ENCODE measurements around the gene GALM. TPM values are rescaled to one million over a fixed set of nuclear protein-coding genes. Genes with fewer than 3 reads are reported as not detected.

GALM gene
- polyA plus RNA-seq, 1 donor (not counting 4 experiments of a cell fraction or from before 2014, with no cell fraction given): 1.2 TPM

GRCh38 chr2:38750891-38751595 is 85.1 kb downstream of the GALM start, which contains the start of gene SRSF7:
Gene SRSF7 (minus strand): TSS chr2:38751361. CDS start chr2:38751256, 105 bp downstream.
- FAIRE-seq (peak; percentile 83), DNase-seq (ENCODE audit: low read depth, low spot score) (peak; percentile 92)
- peaks cover 30% of the 10 kb centered on the region for H3K4me1 ChIP-seq (ENCODE audit: control insufficient read depth, extremely low read depth, insufficient read depth, low read length)
- H3K9me3 ChIP-seq (ENCODE audit: control insufficient read depth, low read depth, low read length): no peaks in the 10 kb centered on the region
- no peaks in the 10 kb centered on the region for H3K27me3 ChIP-seq (ENCODE audit: control insufficient read depth, extremely low read depth, insufficient read depth, low read length)
- H3K4me2 ChIP-seq (ENCODE audit: control insufficient read depth, extremely low read depth, insufficient read depth, low read depth, low read length): peak within 1 kb of the TSS; percentile 98
- TF ChIP-seq, protein P1, sequence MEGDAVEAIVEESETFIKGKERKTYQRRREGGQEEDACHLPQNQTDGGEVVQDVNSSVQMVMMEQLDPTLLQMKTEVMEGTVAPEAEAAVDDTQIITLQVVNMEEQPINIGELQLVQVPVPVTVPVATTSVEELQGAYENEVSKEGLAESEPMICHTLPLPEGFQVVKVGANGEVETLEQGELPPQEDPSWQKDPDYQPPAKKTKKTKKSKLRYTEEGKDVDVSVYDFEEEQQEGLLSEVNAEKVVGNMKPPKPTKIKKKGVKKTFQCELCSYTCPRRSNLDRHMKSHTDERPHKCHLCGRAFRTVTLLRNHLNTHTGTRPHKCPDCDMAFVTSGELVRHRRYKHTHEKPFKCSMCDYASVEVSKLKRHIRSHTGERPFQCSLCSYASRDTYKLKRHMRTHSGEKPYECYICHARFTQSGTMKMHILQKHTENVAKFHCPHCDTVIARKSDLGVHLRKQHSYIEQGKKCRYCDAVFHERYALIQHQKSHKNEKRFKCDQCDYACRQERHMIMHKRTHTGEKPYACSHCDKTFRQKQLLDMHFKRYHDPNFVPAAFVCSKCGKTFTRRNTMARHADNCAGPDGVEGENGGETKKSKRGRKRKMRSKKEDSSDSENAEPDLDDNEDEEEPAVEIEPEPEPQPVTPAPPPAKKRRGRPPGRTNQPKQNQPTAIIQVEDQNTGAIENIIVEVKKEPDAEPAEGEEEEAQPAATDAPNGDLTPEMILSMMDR (optimal IDR thresholded peaks at IDR 0.05 in 1 of 3, IDR thresholded peaks at IDR 0.05 in 1 of 3, conservative IDR thresholded peaks at IDR 0.05 in 1 of 3; ENCODE audit: extremely low read depth in 1 of 3, insufficient read depth in 2 of 3, low read length in 3 of 3): no peak
- peak within 1 kb of the TSS; percentile 99 for H3K27ac ChIP-seq (ENCODE audit: control insufficient read depth, insufficient read depth, low read length)
- H3K9ac ChIP-seq (ENCODE audit: control insufficient read depth, extremely low read depth, insufficient read depth, low read length): peak within 1 kb of the TSS; percentile 100
- H2AFZ ChIP-seq (ENCODE audit: control insufficient read depth, low read length): peak within 1 kb of the TSS; percentile 99
- peaks cover 31% of the 10 kb centered on the region for H4K20me1 ChIP-seq (ENCODE audit: control insufficient read depth, extremely low read depth, insufficient read depth, low read length)
- H3K79me2 ChIP-seq (ENCODE audit: control insufficient read depth, insufficient read depth, low read length): peaks cover 51% of the 10 kb centered on the region
- peaks cover 17 to 37% of the 10 kb centered on the region in 2 experiments for H3K36me3 ChIP-seq (ENCODE audit: control insufficient read depth in 2 of 2, extremely low read depth in 1 of 2, insufficient read depth in 2 of 2, low read length in 2 of 2)
- H3K4me3 ChIP-seq (ENCODE audit: control insufficient read depth in 2 of 3, extremely low read depth in 1 of 3, insufficient read depth in 2 of 3, low read depth in 1 of 3, low read length in 3 of 3): peak within 1 kb of the TSS; percentile 80 to 98 (median 83)
- no peaks in the 10 kb centered on the region for H3K9me1 ChIP-seq (ENCODE audit: control insufficient read depth, extremely low read depth, insufficient read depth, low read length)
- dilution Hi-C loops (cut with MboI; ENCODE audit: extremely low pct_ligation_motif_present, low sequenced_read_pairs): no loop called here

GRCh38 chr2:38751596-38752410 is 85.9 kb downstream of the GALM start:
- Histone ChIP-seq H3K9me1 (ENCODE audit: control insufficient read depth, extremely low read depth, insufficient read depth, low read length) (no peaks in the 10 kb centered on the region), H3K9ac (ENCODE audit: control insufficient read depth, extremely low read depth, insufficient read depth, low read length) (peak overlapping the region; percentile 100), H3K36me3 (ENCODE audit: control insufficient read depth in 2 of 2, extremely low read depth in 1 of 2, insufficient read depth in 2 of 2, low read length in 2 of 2) (peaks cover 13 to 29% of the 10 kb centered on the region in 2 experiments), H3K4me3 (ENCODE audit: control insufficient read depth in 2 of 3, extremely low read depth in 1 of 3, insufficient read depth in 2 of 3, low read depth in 1 of 3, low read length in 3 of 3) (peak overlapping the region; percentile 80 to 98 (median 83)), H3K9me3 (ENCODE audit: control insufficient read depth, low read depth, low read length) (no peaks in the 10 kb centered on the region), H3K27ac (ENCODE audit: control insufficient read depth, insufficient read depth, low read length) (peak overlapping the region; percentile 99), H2AFZ (ENCODE audit: control insufficient read depth, low read length) (peak overlapping the region; percentile 99), H4K20me1 (ENCODE audit: control insufficient read depth, extremely low read depth, insufficient read depth, low read length) (peaks cover 29% of the 10 kb centered on the region), H3K27me3 (ENCODE audit: control insufficient read depth, extremely low read depth, insufficient read depth, low read length) (no peaks in the 10 kb centered on the region), H3K79me2 (ENCODE audit: control insufficient read depth, insufficient read depth, low read length) (peaks cover 43% of the 10 kb centered on the region), H3K4me2 (ENCODE audit: control insufficient read depth, extremely low read depth, insufficient read depth, low read depth, low read length) (peak overlapping the region; percentile 98), H3K4me1 (ENCODE audit: control insufficient read depth, extremely low read depth, insufficient read depth, low read length) (peaks cover 29% of the 10 kb centered on the region)
- FAIRE-seq: no peak
- TF ChIP-seq, protein P1 (optimal IDR thresholded peaks at IDR 0.05 in 1 of 3, IDR thresholded peaks at IDR 0.05 in 1 of 3, conservative IDR thresholded peaks at IDR 0.05 in 1 of 3; ENCODE audit: extremely low read depth in 1 of 3, insufficient read depth in 2 of 3, low read length in 3 of 3): no peak
- dilution Hi-C loops (cut with MboI; ENCODE audit: extremely low pct_ligation_motif_present, low sequenced_read_pairs): no loop called here
- no peak for DNase-seq (ENCODE audit: low read depth, low spot score)
